Neuronal stem cell (in vitro differentiated cells): Measurements from ENCODE around the gene TULP4.

ENCODE experiments used
- DNase-seq: peaks from one replicate; pipeline ENCODE4 v3.0.0-alpha.2; 2013; ENCODE audit warnings: low spot score
- H2AFZ ChIP-seq: one replicate; pipeline ENCODE4 v1.6.1; 2013; ENCODE audit warnings: mild to moderate bottlenecking, low read length, inconsistent platforms
- H2AK5ac ChIP-seq: 2 replicates; pipeline ENCODE4 v1.6.1; 2013; ENCODE audit warnings: low read depth, mild to moderate bottlenecking, inconsistent platforms, low read length, moderate library complexity, mixed read lengths
- H2BK120ac ChIP-seq: 2 replicates; pipeline ENCODE4 v1.6.1; 2013; ENCODE audit warnings: low read depth, mild to moderate bottlenecking, inconsistent platforms, low read length, moderate library complexity, mixed read lengths
- H2BK12ac ChIP-seq: one replicate; pipeline ENCODE4 v1.6.1; 2013; ENCODE audit warnings: low read length, inconsistent platforms
- H2BK15ac ChIP-seq: 2 replicates; pipeline ENCODE4 v1.6.1; 2013; ENCODE audit warnings: mild to moderate bottlenecking, low read length, inconsistent platforms, mixed read lengths
- H2BK5ac ChIP-seq: one replicate; pipeline ENCODE4 v1.6.1; 2013; ENCODE audit warnings: inconsistent platforms, mild to moderate bottlenecking, low read length, moderate library complexity
- H3K14ac ChIP-seq: one replicate; pipeline ENCODE4 v1.6.1; 2013; ENCODE audit warnings: low read length, inconsistent platforms
- H3K18ac ChIP-seq: 2 replicates; pipeline ENCODE4 v1.6.1; 2013; ENCODE audit warnings: low read length, inconsistent platforms
- H3K23ac ChIP-seq: 2 replicates; pipeline ENCODE4 v1.6.1; 2013; ENCODE audit warnings: low read depth, mild to moderate bottlenecking, mixed read lengths, low read length, inconsistent platforms; ENCODE audit not compliant: poor library complexity
- H3K27ac ChIP-seq: replicated peaks from 3 replicates; pipeline ENCODE4 v1.5.1; 2013; ENCODE audit warnings: low read length, inconsistent platforms
- H3K27me3 ChIP-seq, 3 experiments: 2 replicates each; pipeline ENCODE4 v1.6.1; 2013; ENCODE audit warnings: low read length in 3 of 3, mild to moderate bottlenecking in 2 of 3, inconsistent platforms in 1 of 3, low read depth in 1 of 3, mixed read lengths in 1 of 3, moderate library complexity in 1 of 3; ENCODE audit not compliant: control insufficient read depth in 3 of 3, insufficient read depth in 3 of 3
- H3K36me3 ChIP-seq, 2 donors: replicated peaks in 1 of 2; 2 replicates each; pipeline ENCODE4 v1.6.1; 2013; ENCODE audit warnings: low read length in 2 of 2; ENCODE audit not compliant: control insufficient read depth in 2 of 2, insufficient read depth in 2 of 2
- H3K4ac ChIP-seq: 2 replicates; pipeline ENCODE4 v1.6.1; 2013; ENCODE audit warnings: inconsistent platforms, mild to moderate bottlenecking, low read length, moderate library complexity
- H3K4me1 ChIP-seq, 2 donors: 1 replicate in 1 of 2; 2 replicates in 1 of 2; pipeline ENCODE4 v1.6.1; 2013; ENCODE audit warnings: low read length in 2 of 2, low read depth in 1 of 2; ENCODE audit not compliant: control insufficient read depth in 2 of 2, insufficient read depth in 1 of 2
- H3K4me2 ChIP-seq: one replicate; pipeline ENCODE4 v1.6.1; 2013; ENCODE audit warnings: mild to moderate bottlenecking, low read length, inconsistent platforms; ENCODE audit not compliant: insufficient read depth, poor library complexity, severe bottlenecking
- H3K4me3 ChIP-seq, 2 donors: 2 replicates each; pipeline ENCODE4 v1.5.1; 2013; ENCODE audit warnings: low read length in 2 of 2, mild to moderate bottlenecking in 2 of 2, inconsistent platforms in 1 of 2, moderate library complexity in 1 of 2
- H3K79me1 ChIP-seq: one replicate; pipeline ENCODE4 v1.6.1; 2013; ENCODE audit warnings: low read depth, mild to moderate bottlenecking, inconsistent platforms, low read length, moderate library complexity
- H3K9ac ChIP-seq: one replicate; pipeline ENCODE4 v1.6.1; 2013; ENCODE audit warnings: mild to moderate bottlenecking, low read depth, low read length, inconsistent platforms; ENCODE audit not compliant: poor library complexity
- H3K9me3 ChIP-seq, 2 donors: replicated peaks in 1 of 2; 2 replicates each; pipeline versions ENCODE3 to v1.6.1; 2013; ENCODE audit warnings: low read length in 2 of 2, mild to moderate bottlenecking in 2 of 2, inconsistent platforms in 1 of 2, low read depth in 1 of 2, mixed read lengths in 1 of 2, moderate library complexity in 1 of 2; ENCODE audit not compliant: control insufficient read depth in 2 of 2, insufficient read depth in 1 of 2
- H4K8ac ChIP-seq: one replicate; pipeline ENCODE4 v1.6.1; 2013; ENCODE audit warnings: low read depth, mild to moderate bottlenecking, inconsistent platforms, low read length, moderate library complexity
- H4K91ac ChIP-seq: one replicate; pipeline ENCODE4 v1.6.1; 2013; ENCODE audit warnings: low read length, low read depth, mild to moderate bottlenecking, inconsistent platforms; ENCODE audit not compliant: poor library complexity
- WGBS, 2 donors: extraction: QIAGEN DNeasy Blood & Tissue Kit; methylation state at CpG; one replicate each; pipeline ENCODE4 v1.1.7; 2013; ENCODE audit warnings: missing lambda C conversion rate in 2 of 2, mixed read lengths in 1 of 2; ENCODE audit not compliant: insufficient read length in 2 of 2, insufficient replicate concordance in 1 of 2; ENCODE audit errors: extremely low coverage in 2 of 2; 5-methylcytosine and 5-hydroxymethylcytosine counted together

TULP4 gene

DNA sequence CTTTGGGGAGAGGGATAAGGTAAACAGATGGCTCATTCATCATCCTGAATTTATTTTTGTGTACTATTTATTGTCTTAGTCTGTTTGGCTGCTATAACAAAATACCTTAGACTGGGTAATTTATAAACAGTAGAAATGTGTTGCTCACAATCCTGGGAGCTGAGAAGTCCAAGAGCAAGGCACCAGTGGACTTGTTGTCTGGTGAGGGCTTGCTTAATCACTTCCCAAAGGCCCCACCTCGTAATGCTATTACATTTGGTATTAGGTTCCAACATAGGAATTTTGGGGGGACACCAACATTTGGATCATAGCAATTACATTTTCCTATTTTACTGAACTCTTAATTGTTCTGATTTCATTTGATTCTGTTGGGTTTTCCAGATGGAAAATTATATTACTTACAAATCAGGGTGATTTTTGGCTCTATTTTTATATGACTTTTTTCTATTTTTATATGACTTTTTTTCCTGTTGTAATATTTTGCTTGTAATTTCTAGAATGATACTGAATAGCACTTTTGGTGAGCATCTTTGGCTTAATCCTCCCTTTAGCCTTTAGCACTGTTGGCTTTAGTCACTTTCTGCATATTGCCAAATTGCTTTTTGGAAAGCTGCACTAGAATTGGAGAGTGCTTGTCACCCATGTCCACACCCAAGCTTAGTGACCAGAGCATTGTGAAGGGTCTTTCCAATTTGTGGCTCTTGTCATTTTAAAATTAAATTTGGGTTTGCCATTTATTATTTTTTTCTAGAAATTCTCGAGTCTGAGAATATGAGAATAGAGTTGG is 43.7 kb upstream of the TULP4 start:
- DNase-seq: no peak
- Histone ChIP-seq H2BK5ac (no peak overlapping the region), H4K91ac (no peak overlapping the region), H4K8ac (no peak overlapping the region), H2AK5ac (no peak overlapping the region), H3K4ac (no peak overlapping the region), H3K14ac (no peak overlapping the region), H3K9ac (no peak overlapping the region), H3K36me3 (peaks cover 2 to 45% of the 10 kb centered on the region in 2 donors), H3K27me3 (no peaks in the 10 kb centered on the region), H2BK15ac (no peak overlapping the region), H2AFZ (no peak overlapping the region), H2BK12ac (no peak overlapping the region), H3K9me3 (peaks cover 2 to 6% of the 10 kb centered on the region in 2 donors), H3K79me1 (no peaks in the 10 kb centered on the region), H3K4me3 (no peak overlapping the region), H3K27ac (no peak overlapping the region), H3K18ac (no peak overlapping the region), H3K23ac (no peak overlapping the region), H3K4me2 (no peak overlapping the region), H2BK120ac (no peak overlapping the region), H3K4me1 (no peaks in the 10 kb centered on the region)
- WGBS, 2 donors: no CpG with 5 or more reads among the region's 2 CpGs

DNA sequence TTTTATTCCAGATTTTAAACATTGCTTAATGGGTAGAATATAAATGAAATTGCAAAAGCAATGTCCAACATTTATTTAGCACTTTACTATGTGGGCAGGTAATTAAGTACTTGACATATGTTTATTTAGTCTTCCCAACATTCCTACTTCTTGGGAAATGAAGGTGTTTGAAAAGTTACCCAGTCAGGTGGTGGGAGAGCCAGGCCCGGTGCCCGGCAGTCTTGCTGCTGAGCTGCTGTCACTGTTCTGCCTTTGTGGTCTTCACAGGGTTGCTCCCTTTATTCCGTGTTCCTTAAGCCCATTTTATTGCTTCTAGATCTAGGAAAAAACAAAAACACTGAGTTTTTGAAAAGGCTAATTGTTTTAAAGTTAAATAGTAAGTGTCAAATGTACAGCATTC is 42.6 kb upstream of the TULP4 start:
- H2BK5ac ChIP-seq: no peak overlapping the region
- H2BK15ac ChIP-seq: no peak overlapping the region
- no peak overlapping the region for H2AFZ ChIP-seq
- no peaks in the 10 kb centered on the region for H3K4me1 ChIP-seq
- no peak overlapping the region for H3K23ac ChIP-seq
- DNase-seq: no peak
- H2BK120ac ChIP-seq: no peak overlapping the region
- no peak overlapping the region for H4K8ac ChIP-seq
- H2BK12ac ChIP-seq: no peak overlapping the region
- H4K91ac ChIP-seq: no peak overlapping the region
- peaks cover 3 to 50% of the 10 kb centered on the region in 2 donors for H3K36me3 ChIP-seq
- no peak overlapping the region for H2AK5ac ChIP-seq
- no peak overlapping the region for H3K4ac ChIP-seq
- no peak overlapping the region for H3K14ac ChIP-seq
- no peak overlapping the region for H3K4me3 ChIP-seq
- peaks cover 1% of the 10 kb centered on the region for H3K79me1 ChIP-seq
- WGBS, 2 donors: no CpG with 5 or more reads among the region's 3 CpGs
- H3K27me3 ChIP-seq: no peaks in the 10 kb centered on the region
- peaks cover 2 to 6% of the 10 kb centered on the region in 2 donors for H3K9me3 ChIP-seq
- H3K4me2 ChIP-seq: no peak overlapping the region
- no peak overlapping the region for H3K27ac ChIP-seq
- no peak overlapping the region for H3K18ac ChIP-seq
- H3K9ac ChIP-seq: no peak overlapping the region

DNA sequence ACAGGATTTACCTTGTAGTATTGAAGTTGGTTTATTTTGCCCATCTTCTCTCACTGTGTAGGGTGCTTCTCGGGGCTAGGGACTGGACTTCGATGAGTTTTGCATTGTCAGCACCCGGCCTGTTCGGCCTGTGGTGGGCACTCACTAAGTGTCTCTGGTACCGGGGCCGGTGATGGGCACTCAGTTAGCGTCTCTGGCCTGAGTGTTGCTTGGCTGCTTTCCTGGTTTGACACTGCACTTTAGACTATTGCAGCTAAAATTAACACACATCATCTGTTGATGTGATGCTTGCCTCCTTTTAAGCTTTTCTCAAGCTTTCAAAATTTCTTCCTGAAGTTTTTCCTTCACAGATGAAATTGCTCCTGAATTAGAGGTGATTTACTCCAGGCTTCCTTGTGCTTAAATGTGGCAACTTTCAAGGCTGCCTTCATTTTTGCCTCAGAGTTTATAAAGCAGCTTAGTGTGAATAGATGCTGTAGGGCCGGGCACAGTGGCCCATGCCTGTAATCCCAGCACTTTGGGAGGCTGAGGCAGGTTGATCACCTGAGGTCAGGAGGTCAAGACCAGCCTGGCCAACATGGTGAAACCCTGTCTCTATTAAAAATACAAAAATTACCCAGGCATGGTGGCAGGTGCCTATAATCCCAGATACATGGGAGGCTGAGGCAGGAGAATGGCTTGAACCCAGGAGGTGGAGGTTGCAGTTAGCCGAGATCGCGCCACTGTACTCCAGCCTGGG is 41.7 kb upstream of the TULP4 start:
- no peak overlapping the region for H3K9ac ChIP-seq
- H2BK5ac ChIP-seq: no peak overlapping the region
- H4K8ac ChIP-seq: no peak overlapping the region
- H2AK5ac ChIP-seq: no peak overlapping the region
- H2BK15ac ChIP-seq: no peak overlapping the region
- no peak overlapping the region for H3K4ac ChIP-seq
- H3K18ac ChIP-seq: no peak overlapping the region
- H3K27me3 ChIP-seq: no peaks in the 10 kb centered on the region
- no peak overlapping the region for H3K27ac ChIP-seq
- no peak overlapping the region for H3K4me2 ChIP-seq
- H3K4me1 ChIP-seq: no peaks in the 10 kb centered on the region
- H2BK12ac ChIP-seq: no peak overlapping the region
- no peak overlapping the region for H3K23ac ChIP-seq
- H2AFZ ChIP-seq: no peak overlapping the region
- H2BK120ac ChIP-seq: no peak overlapping the region
- no peak overlapping the region for H3K4me3 ChIP-seq
- peaks cover 1% of the 10 kb centered on the region for H3K79me1 ChIP-seq
- H3K14ac ChIP-seq: no peak overlapping the region
- H3K9me3 ChIP-seq: peaks cover 2 to 6% of the 10 kb centered on the region in 2 donors
- DNase-seq: no peak
- H4K91ac ChIP-seq: no peak overlapping the region
- WGBS, 2 donors: no CpG with 5 or more reads among the region's 11 CpGs
- peaks cover 3 to 56% of the 10 kb centered on the region in 2 donors for H3K36me3 ChIP-seq

DNA sequence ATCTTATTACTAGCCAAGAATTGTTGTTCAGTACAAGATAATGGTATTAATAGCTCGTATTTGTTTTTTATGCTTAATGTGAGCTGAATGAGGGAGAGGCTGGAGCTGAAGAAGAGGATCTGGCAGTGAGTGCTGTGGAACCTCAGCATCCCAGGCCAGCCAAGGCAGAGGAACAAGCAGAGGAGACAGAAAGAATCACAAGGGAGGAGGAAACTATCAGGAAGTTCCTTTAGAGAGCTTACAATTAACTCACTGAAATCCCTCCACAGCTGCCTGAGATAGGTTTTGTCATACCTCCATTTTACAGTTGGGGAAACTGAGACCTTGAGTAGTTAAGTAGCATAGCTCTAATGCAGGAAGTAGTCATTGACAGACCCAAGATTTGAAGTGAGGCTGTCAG is 39.9 kb upstream of the TULP4 start:
- Histone ChIP-seq H4K8ac (no peak overlapping the region), H2BK15ac (no peak overlapping the region), H2BK120ac (no peak overlapping the region), H2BK5ac (no peak overlapping the region), H2AFZ (no peak overlapping the region), H3K4me3 (no peak overlapping the region), H2AK5ac (no peak overlapping the region), H2BK12ac (no peak overlapping the region), H3K4ac (no peak overlapping the region), H3K27ac (no peak overlapping the region), H3K23ac (no peak overlapping the region), H3K14ac (no peak overlapping the region), H3K79me1 (peaks cover 1% of the 10 kb centered on the region), H3K18ac (no peak overlapping the region), H3K4me1 (no peaks in the 10 kb centered on the region), H3K36me3 (peaks cover 2 to 47% of the 10 kb centered on the region in 2 donors), H3K27me3 (no peaks in the 10 kb centered on the region), H3K9me3 (peaks cover 0 to 2% of the 10 kb centered on the region in 2 donors), H4K91ac (no peak overlapping the region), H3K4me2 (no peak overlapping the region), H3K9ac (no peak overlapping the region)
- no CpG with 5 or more reads among the region's 1 CpG for WGBS, 2 donors
- DNase-seq: no peak
